Measurements from ENCODE around the gene RPL4.

Gene RPL4

DNA sequence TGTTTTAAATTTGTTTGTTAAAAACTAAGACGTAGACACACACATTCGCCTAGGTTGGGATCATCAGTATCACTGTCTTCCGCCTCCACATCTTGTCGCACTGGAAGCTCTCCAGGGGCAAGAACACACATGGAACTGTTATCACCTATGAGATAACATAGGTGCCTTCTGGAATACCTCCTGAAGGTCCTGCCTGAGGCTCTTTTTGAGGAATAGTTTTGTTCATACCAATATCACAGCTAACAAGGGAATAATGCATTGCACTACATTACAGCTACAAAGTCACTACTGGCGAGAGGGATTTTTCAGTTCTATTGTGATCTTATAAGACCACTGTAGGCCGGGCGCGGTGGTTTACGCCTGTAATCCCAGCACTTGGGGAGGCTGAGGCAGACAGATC lies 30.4 kb upstream of the RPL4 start:
- DNase-seq (no peak), ATAC-seq (ENCODE audit: insufficient read depth, low read depth) (no peak)
- H3K36me3 ChIP-seq (ENCODE audit: insufficient read depth, low read length) = peaks cover 57% of the 10 kb centered on the region
- no peak overlapping the region for H3K9ac ChIP-seq (ENCODE audit: low read depth, low read length)
- H3K4me1 ChIP-seq (ENCODE audit: insufficient read depth, low read length) = no peaks in the 10 kb centered on the region
- H3K4me2 ChIP-seq (ENCODE audit: insufficient read depth, low read length) = no peak overlapping the region
- no peaks in the 10 kb centered on the region for H3K27me3 ChIP-seq (ENCODE audit: insufficient read depth, low read length, poor library complexity)
- no peaks in the 10 kb centered on the region for H3K79me2 ChIP-seq (ENCODE audit: insufficient read depth, low read length)
- no peak overlapping the region for H3K4me3 ChIP-seq (ENCODE audit: low read depth in 1 of 2, low read length in 2 of 2)
- H4K20me1 ChIP-seq (ENCODE audit: insufficient read depth, low read length) = no peaks in the 10 kb centered on the region
- no peak overlapping the region for H3K27ac ChIP-seq (ENCODE audit: low read length)
- TF ChIP-seq, protein P1, sequence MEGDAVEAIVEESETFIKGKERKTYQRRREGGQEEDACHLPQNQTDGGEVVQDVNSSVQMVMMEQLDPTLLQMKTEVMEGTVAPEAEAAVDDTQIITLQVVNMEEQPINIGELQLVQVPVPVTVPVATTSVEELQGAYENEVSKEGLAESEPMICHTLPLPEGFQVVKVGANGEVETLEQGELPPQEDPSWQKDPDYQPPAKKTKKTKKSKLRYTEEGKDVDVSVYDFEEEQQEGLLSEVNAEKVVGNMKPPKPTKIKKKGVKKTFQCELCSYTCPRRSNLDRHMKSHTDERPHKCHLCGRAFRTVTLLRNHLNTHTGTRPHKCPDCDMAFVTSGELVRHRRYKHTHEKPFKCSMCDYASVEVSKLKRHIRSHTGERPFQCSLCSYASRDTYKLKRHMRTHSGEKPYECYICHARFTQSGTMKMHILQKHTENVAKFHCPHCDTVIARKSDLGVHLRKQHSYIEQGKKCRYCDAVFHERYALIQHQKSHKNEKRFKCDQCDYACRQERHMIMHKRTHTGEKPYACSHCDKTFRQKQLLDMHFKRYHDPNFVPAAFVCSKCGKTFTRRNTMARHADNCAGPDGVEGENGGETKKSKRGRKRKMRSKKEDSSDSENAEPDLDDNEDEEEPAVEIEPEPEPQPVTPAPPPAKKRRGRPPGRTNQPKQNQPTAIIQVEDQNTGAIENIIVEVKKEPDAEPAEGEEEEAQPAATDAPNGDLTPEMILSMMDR (IDR thresholded peaks at IDR 0.05; ENCODE audit: borderline replicate concordance, extremely low read depth, low read length, poor library complexity, severe bottlenecking) = no peak
- no peak for TF ChIP-seq EZH2 (IDR thresholded peaks at IDR 0.05; ENCODE audit: borderline replicate concordance, low read depth, low read length, severe bottlenecking)
- H2AFZ ChIP-seq (ENCODE audit: low read depth, low read length) = no peak overlapping the region
- H3K9me3 ChIP-seq (ENCODE audit: insufficient read depth, low read length, severe bottlenecking) = no peaks in the 10 kb centered on the region

DNA sequence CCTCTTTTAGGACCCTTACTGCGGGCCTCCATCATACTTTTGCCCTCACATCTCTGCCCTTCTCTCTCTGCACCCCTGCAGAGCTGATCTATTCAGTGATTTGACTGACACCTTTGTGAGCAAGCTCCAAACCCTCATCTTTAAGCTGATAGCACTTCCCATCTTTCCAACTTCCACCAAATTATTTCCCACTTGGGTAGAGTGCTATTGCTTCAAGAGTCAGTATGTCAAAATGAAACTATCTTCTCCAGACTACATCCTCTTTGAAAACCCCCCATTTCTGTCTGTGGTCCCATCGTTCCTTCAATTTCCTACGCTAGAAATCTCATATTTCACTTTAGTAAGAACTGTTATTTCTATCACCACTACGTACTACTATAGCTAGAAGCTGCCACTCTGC lies 20.2 kb upstream of the RPL4 start:
- Histone ChIP-seq H3K4me1 (ENCODE audit: insufficient read depth, low read length) (no peaks in the 10 kb centered on the region), H3K4me3 (ENCODE audit: low read depth in 1 of 2, low read length in 2 of 2) (no peak overlapping the region), H3K9ac (ENCODE audit: low read depth, low read length) (no peak overlapping the region), H3K9me3 (ENCODE audit: insufficient read depth, low read length, severe bottlenecking) (no peaks in the 10 kb centered on the region), H3K79me2 (ENCODE audit: insufficient read depth, low read length) (peaks cover 2% of the 10 kb centered on the region; the same call in 1 of the 2 replicates), H3K27ac (ENCODE audit: low read length) (no peak overlapping the region), H3K36me3 (ENCODE audit: insufficient read depth, low read length) (peaks cover 68% of the 10 kb centered on the region), H4K20me1 (ENCODE audit: insufficient read depth, low read length) (no peaks in the 10 kb centered on the region), H3K27me3 (ENCODE audit: insufficient read depth, low read length, poor library complexity) (no peaks in the 10 kb centered on the region), H2AFZ (ENCODE audit: low read depth, low read length) (no peak overlapping the region), H3K4me2 (ENCODE audit: insufficient read depth, low read length) (no peak overlapping the region)
- DNase-seq (no peak), ATAC-seq (ENCODE audit: insufficient read depth, low read depth) (no peak)
- TF ChIP-seq EZH2 (IDR thresholded peaks at IDR 0.05; ENCODE audit: borderline replicate concordance, low read depth, low read length, severe bottlenecking) = no peak
- TF ChIP-seq, protein P1 (IDR thresholded peaks at IDR 0.05; ENCODE audit: borderline replicate concordance, extremely low read depth, low read length, poor library complexity, severe bottlenecking) = no peak

DNA sequence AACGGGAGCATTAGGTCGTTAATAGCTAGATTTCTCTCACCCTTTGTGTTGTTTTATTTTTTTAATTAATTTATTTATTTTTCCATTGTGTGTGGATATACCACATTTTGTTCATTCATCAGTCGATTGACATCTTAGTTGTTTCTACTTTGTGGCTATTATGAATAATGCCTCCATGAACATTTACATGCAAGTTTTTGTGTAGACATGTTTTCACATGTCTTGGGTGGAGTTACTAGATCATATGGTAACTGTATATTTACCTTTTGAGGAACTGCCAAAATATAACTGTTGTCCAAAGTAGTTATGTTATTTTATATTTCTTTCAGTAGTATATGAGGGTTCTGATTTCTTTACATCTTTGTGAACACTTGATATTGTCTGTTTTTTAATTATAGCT lies 19.3 kb upstream of the RPL4 start:
- Histone ChIP-seq H3K4me2 (ENCODE audit: insufficient read depth, low read length) (no peak overlapping the region), H3K36me3 (ENCODE audit: insufficient read depth, low read length) (peaks cover 64% of the 10 kb centered on the region), H2AFZ (ENCODE audit: low read depth, low read length) (no peak overlapping the region), H3K79me2 (ENCODE audit: insufficient read depth, low read length) (peaks cover 2% of the 10 kb centered on the region; the same call in 1 of the 2 replicates), H3K27ac (ENCODE audit: low read length) (no peak overlapping the region), H4K20me1 (ENCODE audit: insufficient read depth, low read length) (no peaks in the 10 kb centered on the region), H3K27me3 (ENCODE audit: insufficient read depth, low read length, poor library complexity) (no peaks in the 10 kb centered on the region), H3K9ac (ENCODE audit: low read depth, low read length) (no peak overlapping the region), H3K4me3 (ENCODE audit: low read depth in 1 of 2, low read length in 2 of 2) (no peak overlapping the region), H3K9me3 (ENCODE audit: insufficient read depth, low read length, severe bottlenecking) (no peaks in the 10 kb centered on the region), H3K4me1 (ENCODE audit: insufficient read depth, low read length) (no peaks in the 10 kb centered on the region)
- no peak for ATAC-seq (ENCODE audit: insufficient read depth, low read depth)
- DNase-seq = no peak
- TF ChIP-seq, protein P1 (IDR thresholded peaks at IDR 0.05; ENCODE audit: borderline replicate concordance, extremely low read depth, low read length, poor library complexity, severe bottlenecking) = no peak
- TF ChIP-seq EZH2 (IDR thresholded peaks at IDR 0.05; ENCODE audit: borderline replicate concordance, low read depth, low read length, severe bottlenecking) = no peak

DNA sequence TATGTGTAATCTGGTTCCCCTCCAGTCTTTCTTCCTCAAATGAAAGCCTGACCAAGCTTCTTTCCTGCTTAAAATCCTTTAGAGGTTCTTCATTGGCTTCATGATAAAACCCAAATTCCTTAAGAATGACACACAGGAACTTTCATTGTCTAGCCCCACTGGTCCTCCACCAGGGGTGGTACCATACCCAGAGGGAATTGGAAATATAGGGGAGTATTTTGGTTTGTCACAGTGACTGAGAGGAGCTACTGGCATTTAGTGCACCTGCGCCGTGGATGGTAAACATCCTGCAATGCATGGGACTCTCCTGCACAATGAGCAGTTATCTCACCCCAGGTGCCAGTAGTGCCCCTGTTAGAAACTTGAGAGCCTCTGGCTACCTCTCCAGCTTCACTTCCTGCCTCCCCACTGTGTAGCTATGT lies 11.3 kb upstream of the RPL4 start:
- Histone ChIP-seq H3K4me2 (ENCODE audit: insufficient read depth, low read length) (no peak overlapping the region), H4K20me1 (ENCODE audit: insufficient read depth, low read length) (no peaks in the 10 kb centered on the region), H3K27me3 (ENCODE audit: insufficient read depth, low read length, poor library complexity) (no peaks in the 10 kb centered on the region), H2AFZ (ENCODE audit: low read depth, low read length) (no peak overlapping the region), H3K4me1 (ENCODE audit: insufficient read depth, low read length) (no peaks in the 10 kb centered on the region), H3K36me3 (ENCODE audit: insufficient read depth, low read length) (peaks cover 51% of the 10 kb centered on the region), H3K27ac (ENCODE audit: low read length) (no peak overlapping the region), H3K4me3 (ENCODE audit: low read depth in 1 of 2, low read length in 2 of 2) (no peak overlapping the region), H3K79me2 (ENCODE audit: insufficient read depth, low read length) (0 out of 2 replicates have a peak, but pooled peaks cover under 1% of the 10 kb centered on the region), H3K9me3 (ENCODE audit: insufficient read depth, low read length, severe bottlenecking) (no peaks in the 10 kb centered on the region), H3K9ac (ENCODE audit: low read depth, low read length) (no peak overlapping the region)
- TF ChIP-seq EZH2 (IDR thresholded peaks at IDR 0.05; ENCODE audit: borderline replicate concordance, low read depth, low read length, severe bottlenecking) = no peak
- TF ChIP-seq, protein P1 (IDR thresholded peaks at IDR 0.05; ENCODE audit: borderline replicate concordance, extremely low read depth, low read length, poor library complexity, severe bottlenecking) = no peak
- no peak for DNase-seq
- no peak for ATAC-seq (ENCODE audit: insufficient read depth, low read depth)

Data from DND-41 (cell line).